GM12878 (cell line): ENCODE measurements around the gene C1orf141. TPM values are rescaled to one million over a fixed set of nuclear protein-coding genes. Genes with fewer than 3 reads are reported as not detected.

ENCODE experiments used
- EED ChIP-seq: sonication (generic); IDR thresholded peaks from 2 replicates; pipeline ENCODE4 v1.6.1; 2016; ENCODE audit warnings: antibody characterized with exemption, low read depth
- ETV6 ChIP-seq, 2 experiments: fragments of 450-650 bp in 1 of 2; IDR thresholded peaks in 1 of 2; conservative IDR thresholded peaks in 1 of 2; 2 replicates each; pipeline ENCODE4 v1.6.1; 2014; ENCODE audit warnings: antibody characterized with exemption in 1 of 2, borderline replicate concordance in 1 of 2, low read depth in 1 of 2, mild to moderate bottlenecking in 1 of 2, moderate library complexity in 1 of 2
- HDAC6 ChIP-seq: fragments of 200-600 bp; sonication (generic); IDR thresholded peaks from one replicate; pipeline ENCODE4 v1.8.0; 2017; ENCODE audit warnings: antibody characterized with exemption; ENCODE audit not compliant: unreplicated experiment
- LARP7 ChIP-seq: fragments of 450-650 bp; IDR thresholded peaks from 2 replicates; pipeline ENCODE4 v1.6.1; 2017; ENCODE audit warnings: mild to moderate bottlenecking
- MTA2 ChIP-seq: fragments of 450-650 bp; IDR thresholded peaks from 2 replicates; pipeline ENCODE4 v1.6.1; 2016; ENCODE audit warnings: low read depth, mild to moderate bottlenecking, moderate library complexity
- MYB ChIP-seq: fragments of 150-350 bp; IDR thresholded peaks from 2 replicates; pipeline ENCODE4 v1.6.1; 2014; ENCODE audit warnings: mild to moderate bottlenecking, low read depth, low read length, borderline replicate concordance
- NBN ChIP-seq: fragments of 450-650 bp; IDR thresholded peaks from 2 replicates; pipeline ENCODE4 v1.6.1; 2016
- NFIC ChIP-seq: IDR thresholded peaks from 2 replicates; pipeline ENCODE4 v1.6.1; 2012; ENCODE audit warnings: low read depth, mild to moderate bottlenecking, inconsistent platforms, low read length, moderate library complexity
- NFXL1 ChIP-seq: fragments of 450-650 bp; IDR thresholded peaks from 2 replicates; pipeline ENCODE4 v1.6.1; 2017; ENCODE audit warnings: antibody characterized with exemption, mild to moderate bottlenecking, borderline replicate concordance
- SP1 ChIP-seq: IDR thresholded peaks from one replicate; pipeline ENCODE4 v1.6.1; 2011; ENCODE audit warnings: low read depth, low read length
- SREBF2 ChIP-seq: IDR thresholded peaks from 2 replicates; pipeline ENCODE4 v1.6.1; 2012; ENCODE audit warnings: mild to moderate bottlenecking, low read length
- WRNIP1 ChIP-seq: IDR thresholded peaks from 2 replicates; pipeline ENCODE4 v1.6.1; 2011; ENCODE audit warnings: low read depth, low read length, improper control_type of control experiment, borderline replicate concordance
- YBX1 ChIP-seq: fragments of 450-650 bp; IDR thresholded peaks from 2 replicates; pipeline ENCODE4 v1.6.1; 2016; ENCODE audit warnings: antibody characterized with exemption
- ZNF217 ChIP-seq: fragments of 450-650 bp; IDR thresholded peaks from 2 replicates; pipeline ENCODE4 v1.6.1; 2017; ENCODE audit warnings: antibody characterized with exemption, mild to moderate bottlenecking
- ZNF622 ChIP-seq: fragments of 450-650 bp; IDR thresholded peaks from 2 replicates; pipeline ENCODE4 v1.6.1; 2017; ENCODE audit warnings: mild to moderate bottlenecking, inconsistent platforms
- polyA plus RNA-seq, 11 experiments: library from polyadenylated mRNA; depleted of rRNA in 4 of 11; unstranded in 6 of 11; stranded (reverse) in 5 of 11; fragments of >200 nt; fragmentation: Nextera tagmentation in 4 of 11; fragmentation: Illumina TruSeq in 1 of 11; extraction: Ambion mirVana in 4 of 11; extraction: Trizol in 1 of 11; gene quantifications; 1 replicate in 1 of 11; 2 replicates in 10 of 11; pipeline versions ENCODE4 v1.2.1 to v1.2.3, GENCODE V29; 2011 to 2016; ENCODE audit warnings: inconsistent platforms in 2 of 11, missing spikeins in 2 of 11, low read depth in 1 of 11
- total RNA-seq, 4 experiments: library from RNA; depleted of rRNA in 3 of 4; stranded (reverse); fragments of >200 nt in 3 of 4; fragmentation: Illumina TruSeq in 1 of 4; extraction: Trizol in 1 of 4; gene quantifications; 2 replicates each; pipeline versions ENCODE4 v1.2.1 to v1.2.3, GENCODE V29; 2013 to 2021
- TF ChIP-seq, protein P1 (sequence below): fragments of 150-350 bp; IDR thresholded peaks from 2 replicates; pipeline ENCODE4 v1.6.1; 2016; ENCODE audit warnings: low read depth, low read length
- TF ChIP-seq, protein P2 (sequence below): fragments of 450-650 bp; IDR thresholded peaks from 2 replicates; pipeline ENCODE4 v1.6.1; 2018; ENCODE audit warnings: borderline replicate concordance, mild to moderate bottlenecking; ENCODE audit not compliant: partially characterized antibody
- TF ChIP-seq, protein P3 (sequence below): fragments of 450-650 bp; IDR thresholded peaks from 2 replicates; pipeline ENCODE4 v1.6.1; 2017; ENCODE audit warnings: mild to moderate bottlenecking
- TF ChIP-seq, protein P4 (sequence below): fragments of 450-650 bp; IDR thresholded peaks from 2 replicates; pipeline ENCODE4 v1.6.1; 2016; ENCODE audit warnings: mild to moderate bottlenecking
- TF ChIP-seq, protein P5 (sequence below): IDR thresholded peaks from 2 replicates; pipeline ENCODE4 v1.6.1; 2012; ENCODE audit warnings: mild to moderate bottlenecking, low read depth, low read length

C1orf141 gene
- total and polyA plus RNA-seq, 10 of the 15 experiments (the other 5 are each of a cell fraction or from before 2014, with no cell fraction given) = not detected

DNA sequence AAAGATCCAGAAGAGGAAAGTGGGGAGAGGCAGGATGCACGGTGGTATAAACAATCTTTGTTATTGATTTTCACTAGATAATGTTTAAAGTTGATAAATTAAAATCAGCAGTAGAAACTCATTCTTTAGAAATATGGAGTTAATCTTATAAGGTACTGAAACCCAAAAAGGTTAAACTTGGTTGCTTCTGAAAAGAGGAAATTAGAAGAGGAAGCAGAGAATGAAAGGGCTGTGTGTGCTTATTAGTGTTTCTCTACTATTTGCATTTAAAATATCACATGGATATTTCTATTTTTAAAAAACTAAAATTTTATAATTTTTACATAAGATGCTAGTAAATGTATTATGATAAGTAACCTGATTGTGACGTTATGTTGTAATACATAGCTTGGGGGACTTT is 24.4 kb downstream of the C1orf141 start (continued):
- TF ChIP-seq, protein P1, sequence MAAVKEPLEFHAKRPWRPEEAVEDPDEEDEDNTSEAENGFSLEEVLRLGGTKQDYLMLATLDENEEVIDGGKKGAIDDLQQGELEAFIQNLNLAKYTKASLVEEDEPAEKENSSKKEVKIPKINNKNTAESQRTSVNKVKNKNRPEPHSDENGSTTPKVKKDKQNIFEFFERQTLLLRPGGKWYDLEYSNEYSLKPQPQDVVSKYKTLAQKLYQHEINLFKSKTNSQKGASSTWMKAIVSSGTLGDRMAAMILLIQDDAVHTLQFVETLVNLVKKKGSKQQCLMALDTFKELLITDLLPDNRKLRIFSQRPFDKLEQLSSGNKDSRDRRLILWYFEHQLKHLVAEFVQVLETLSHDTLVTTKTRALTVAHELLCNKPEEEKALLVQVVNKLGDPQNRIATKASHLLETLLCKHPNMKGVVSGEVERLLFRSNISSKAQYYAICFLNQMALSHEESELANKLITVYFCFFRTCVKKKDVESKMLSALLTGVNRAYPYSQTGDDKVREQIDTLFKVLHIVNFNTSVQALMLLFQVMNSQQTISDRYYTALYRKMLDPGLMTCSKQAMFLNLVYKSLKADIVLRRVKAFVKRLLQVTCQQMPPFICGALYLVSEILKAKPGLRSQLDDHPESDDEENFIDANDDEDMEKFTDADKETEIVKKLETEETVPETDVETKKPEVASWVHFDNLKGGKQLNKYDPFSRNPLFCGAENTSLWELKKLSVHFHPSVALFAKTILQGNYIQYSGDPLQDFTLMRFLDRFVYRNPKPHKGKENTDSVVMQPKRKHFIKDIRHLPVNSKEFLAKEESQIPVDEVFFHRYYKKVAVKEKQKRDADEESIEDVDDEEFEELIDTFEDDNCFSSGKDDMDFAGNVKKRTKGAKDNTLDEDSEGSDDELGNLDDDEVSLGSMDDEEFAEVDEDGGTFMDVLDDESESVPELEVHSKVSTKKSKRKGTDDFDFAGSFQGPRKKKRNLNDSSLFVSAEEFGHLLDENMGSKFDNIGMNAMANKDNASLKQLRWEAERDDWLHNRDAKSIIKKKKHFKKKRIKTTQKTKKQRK = no peak
- TF ChIP-seq NFXL1 (no peak), MYB (no peak), NFIC (0 out of 2 replicates have a peak, but pooled peaks have one; percentile 20), SP1 (no peak), EED (no peak), MTA2 (0 out of 2 replicates have a peak, but pooled peaks have one; percentile 17), ETV6 (conservative IDR thresholded peaks at IDR 0.05 in 1 of 2, IDR thresholded peaks at IDR 0.05 in 1 of 2; ENCODE audit: borderline replicate concordance in 1 of 2, low read depth in 1 of 2) (no peak), ZNF622 (no peak), YBX1 (no peak), HDAC6 (no peak), NBN (no peak), SREBF2 (no peak), ZNF217 (no peak), WRNIP1 (no peak), LARP7 (no peak)
- TF ChIP-seq, protein P2, sequence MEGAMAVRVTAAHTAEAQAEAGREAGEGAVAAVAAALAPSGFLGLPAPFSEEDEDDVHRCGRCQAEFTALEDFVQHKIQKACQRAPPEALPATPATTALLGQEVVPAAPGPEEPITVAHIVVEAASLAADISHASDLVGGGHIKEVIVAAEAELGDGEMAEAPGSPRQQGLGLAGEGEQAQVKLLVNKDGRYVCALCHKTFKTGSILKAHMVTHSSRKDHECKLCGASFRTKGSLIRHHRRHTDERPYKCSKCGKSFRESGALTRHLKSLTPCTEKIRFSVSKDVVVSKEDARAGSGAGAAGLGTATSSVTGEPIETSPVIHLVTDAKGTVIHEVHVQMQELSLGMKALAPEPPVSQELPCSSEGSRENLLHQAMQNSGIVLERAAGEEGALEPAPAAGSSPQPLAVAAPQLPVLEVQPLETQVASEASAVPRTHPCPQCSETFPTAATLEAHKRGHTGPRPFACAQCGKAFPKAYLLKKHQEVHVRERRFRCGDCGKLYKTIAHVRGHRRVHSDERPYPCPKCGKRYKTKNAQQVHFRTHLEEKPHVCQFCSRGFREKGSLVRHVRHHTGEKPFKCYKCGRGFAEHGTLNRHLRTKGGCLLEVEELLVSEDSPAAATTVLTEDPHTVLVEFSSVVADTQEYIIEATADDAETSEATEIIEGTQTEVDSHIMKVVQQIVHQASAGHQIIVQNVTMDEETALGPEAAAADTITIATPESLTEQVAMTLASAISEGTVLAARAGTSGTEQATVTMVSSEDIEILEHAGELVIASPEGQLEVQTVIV = no peak
- TF ChIP-seq, protein P3, sequence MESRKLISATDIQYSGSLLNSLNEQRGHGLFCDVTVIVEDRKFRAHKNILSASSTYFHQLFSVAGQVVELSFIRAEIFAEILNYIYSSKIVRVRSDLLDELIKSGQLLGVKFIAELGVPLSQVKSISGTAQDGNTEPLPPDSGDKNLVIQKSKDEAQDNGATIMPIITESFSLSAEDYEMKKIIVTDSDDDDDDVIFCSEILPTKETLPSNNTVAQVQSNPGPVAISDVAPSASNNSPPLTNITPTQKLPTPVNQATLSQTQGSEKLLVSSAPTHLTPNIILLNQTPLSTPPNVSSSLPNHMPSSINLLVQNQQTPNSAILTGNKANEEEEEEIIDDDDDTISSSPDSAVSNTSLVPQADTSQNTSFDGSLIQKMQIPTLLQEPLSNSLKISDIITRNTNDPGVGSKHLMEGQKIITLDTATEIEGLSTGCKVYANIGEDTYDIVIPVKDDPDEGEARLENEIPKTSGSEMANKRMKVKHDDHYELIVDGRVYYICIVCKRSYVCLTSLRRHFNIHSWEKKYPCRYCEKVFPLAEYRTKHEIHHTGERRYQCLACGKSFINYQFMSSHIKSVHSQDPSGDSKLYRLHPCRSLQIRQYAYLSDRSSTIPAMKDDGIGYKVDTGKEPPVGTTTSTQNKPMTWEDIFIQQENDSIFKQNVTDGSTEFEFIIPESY = no peak
- TF ChIP-seq, protein P4, sequence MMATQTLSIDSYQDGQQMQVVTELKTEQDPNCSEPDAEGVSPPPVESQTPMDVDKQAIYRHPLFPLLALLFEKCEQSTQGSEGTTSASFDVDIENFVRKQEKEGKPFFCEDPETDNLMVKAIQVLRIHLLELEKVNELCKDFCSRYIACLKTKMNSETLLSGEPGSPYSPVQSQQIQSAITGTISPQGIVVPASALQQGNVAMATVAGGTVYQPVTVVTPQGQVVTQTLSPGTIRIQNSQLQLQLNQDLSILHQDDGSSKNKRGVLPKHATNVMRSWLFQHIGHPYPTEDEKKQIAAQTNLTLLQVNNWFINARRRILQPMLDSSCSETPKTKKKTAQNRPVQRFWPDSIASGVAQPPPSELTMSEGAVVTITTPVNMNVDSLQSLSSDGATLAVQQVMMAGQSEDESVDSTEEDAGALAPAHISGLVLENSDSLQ = no peak
- TF ChIP-seq, protein P5, sequence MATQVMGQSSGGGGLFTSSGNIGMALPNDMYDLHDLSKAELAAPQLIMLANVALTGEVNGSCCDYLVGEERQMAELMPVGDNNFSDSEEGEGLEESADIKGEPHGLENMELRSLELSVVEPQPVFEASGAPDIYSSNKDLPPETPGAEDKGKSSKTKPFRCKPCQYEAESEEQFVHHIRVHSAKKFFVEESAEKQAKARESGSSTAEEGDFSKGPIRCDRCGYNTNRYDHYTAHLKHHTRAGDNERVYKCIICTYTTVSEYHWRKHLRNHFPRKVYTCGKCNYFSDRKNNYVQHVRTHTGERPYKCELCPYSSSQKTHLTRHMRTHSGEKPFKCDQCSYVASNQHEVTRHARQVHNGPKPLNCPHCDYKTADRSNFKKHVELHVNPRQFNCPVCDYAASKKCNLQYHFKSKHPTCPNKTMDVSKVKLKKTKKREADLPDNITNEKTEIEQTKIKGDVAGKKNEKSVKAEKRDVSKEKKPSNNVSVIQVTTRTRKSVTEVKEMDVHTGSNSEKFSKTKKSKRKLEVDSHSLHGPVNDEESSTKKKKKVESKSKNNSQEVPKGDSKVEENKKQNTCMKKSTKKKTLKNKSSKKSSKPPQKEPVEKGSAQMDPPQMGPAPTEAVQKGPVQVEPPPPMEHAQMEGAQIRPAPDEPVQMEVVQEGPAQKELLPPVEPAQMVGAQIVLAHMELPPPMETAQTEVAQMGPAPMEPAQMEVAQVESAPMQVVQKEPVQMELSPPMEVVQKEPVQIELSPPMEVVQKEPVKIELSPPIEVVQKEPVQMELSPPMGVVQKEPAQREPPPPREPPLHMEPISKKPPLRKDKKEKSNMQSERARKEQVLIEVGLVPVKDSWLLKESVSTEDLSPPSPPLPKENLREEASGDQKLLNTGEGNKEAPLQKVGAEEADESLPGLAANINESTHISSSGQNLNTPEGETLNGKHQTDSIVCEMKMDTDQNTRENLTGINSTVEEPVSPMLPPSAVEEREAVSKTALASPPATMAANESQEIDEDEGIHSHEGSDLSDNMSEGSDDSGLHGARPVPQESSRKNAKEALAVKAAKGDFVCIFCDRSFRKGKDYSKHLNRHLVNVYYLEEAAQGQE = no peak
